ENCODE measurements around the gene HMGN4. TPM values are rescaled to one million over a fixed set of nuclear protein-coding genes. Genes with fewer than 3 reads are reported as not detected.
A peak's percentile ranks its signal among the peaks of the same experiment; 100 is the strongest.

HMGN4 gene
- total and polyA plus RNA-seq, 9 of the 15 experiments (the other 6 are each of a cell fraction or from before 2014, with no cell fraction given): 35.4 to 134 (median 94.1) TPM

DNA sequence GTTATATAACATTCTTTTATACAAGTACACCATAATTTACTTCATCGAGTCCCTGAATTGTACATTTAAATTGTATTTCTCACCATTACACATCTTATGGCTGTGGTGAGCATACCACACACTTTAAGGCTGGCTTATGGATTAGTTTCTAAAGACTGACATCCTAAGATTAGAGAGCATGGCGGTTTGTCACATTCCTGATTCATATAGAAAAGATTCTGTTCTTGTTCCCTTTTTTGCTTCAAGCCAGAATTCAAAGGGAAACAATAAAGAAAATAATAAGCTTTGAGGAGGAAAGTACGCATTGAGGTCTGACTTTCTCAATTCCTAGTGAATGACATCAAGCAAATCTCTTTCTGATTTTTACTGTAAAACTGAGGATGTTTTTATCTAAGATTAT lies 35.5 kb upstream of the HMGN4 start:
- Histone ChIP-seq H3K9me1 (ENCODE audit: control insufficient read depth, insufficient read depth, low read length) (no peaks in the 10 kb centered on the region), H2AFZ (ENCODE audit: low read depth, low read length) (no peak overlapping the region), H3K4me3 (no peak overlapping the region), H3K27me3 (ENCODE audit: control insufficient read depth in 2 of 2, insufficient read depth in 2 of 2, low read length in 2 of 2) (no peaks in the 10 kb centered on the region), H3K36me3 (ENCODE audit: control insufficient read depth, insufficient read depth, low read length) (no peaks in the 10 kb centered on the region), H4K20me1 (replicated peaks; ENCODE audit: control insufficient read depth, insufficient read depth, low read length) (no peaks in the 10 kb centered on the region), H3K27ac (ENCODE audit: extremely low read depth, low read depth, low read length) (no peak overlapping the region), H3K79me2 (ENCODE audit: control insufficient read depth, insufficient read depth, low read length) (no peaks in the 10 kb centered on the region), H3K4me2 (ENCODE audit: insufficient read depth, low read length) (no peak overlapping the region), H3K4me1 (replicated peaks in 1 of 2; ENCODE audit: control insufficient read depth in 2 of 2, insufficient read depth in 2 of 2, low read length in 2 of 2) (peaks cover 10 to 12% of the 10 kb centered on the region in 2 experiments), H3K9ac (ENCODE audit: insufficient read depth in 1 of 2, low read depth in 2 of 2, low read length in 2 of 2) (no peak overlapping the region), H3K9me3 (replicated peaks; ENCODE audit: control insufficient read depth, insufficient read depth, low read depth, low read length) (no peaks in the 10 kb centered on the region)
- DNase-seq (ENCODE audit: extremely low read depth in 1 of 4, low spot score in 3 of 4) (no peak), ATAC-seq (peak; percentile 30; the same call in 1 of the 3 replicates), FAIRE-seq (no peak)
- TF ChIP-seq NR1H2 (CRISPR knock-in tag; IDR thresholded peaks at IDR 0.05) (0 out of 2 replicates have a peak, but pooled peaks have one; percentile 19), STAT5A (IDR thresholded peaks at IDR 0.05; ENCODE audit: borderline replicate concordance, low read length) (no peak), CC2D1A (IDR thresholded peaks at IDR 0.05) (no peak), TEAD4 (IDR thresholded peaks at IDR 0.05; ENCODE audit: low read length) (peak; percentile 21; the same call in 1 of the 2 replicates), TEAD4 (CRISPR knock-in tag; IDR thresholded peaks at IDR 0.05; ENCODE audit: borderline replicate concordance) (no peak), NR2C2 (CRISPR knock-in tag; IDR thresholded peaks at IDR 0.05) (no peak), NR2C2 (tag; IDR thresholded peaks at IDR 0.05) (0 out of 2 replicates have a peak, but pooled peaks have one; percentile 7), XRCC3 (IDR thresholded peaks at IDR 0.05) (no peak)
- 21% methylated on average over 3 of the region's 3 CpGs for WGBS (ENCODE audit: insufficient coverage, low coverage, missing lambda C conversion rate)
- in situ Hi-C loops (cut with MboI) (no loop called here), intact Hi-C loops (cut with micrococcal nuclease) (no loop called here)
- no TSS peak for BruUV-seq (replicated peaks)
- CTCF ChIA-PET (ENCODE audit: low intra/inter-chr PET ratio): no interaction called here
- POLR2A ChIA-PET: interaction anchor here (1.0 to 3.0 kb wide), 6 partner anchors 11 to 345 kb away, joined by 3 to 14 read pairs (median 6); partner anchors contain the start of gene BTN2A2

All from K562 (cell line).